Ovary (tissue), 3 donors: ENCODE measurements around the gene SLC4A2.

ENCODE experiments used
- CTCF ChIP-seq, 3 donors: fragments of 450-650 bp in 2 of 3; fragments of 200-600 bp in 1 of 3; IDR thresholded peaks; one replicate each; pipeline versions ENCODE4 v1.5.1 to v1.8.0; 2016 to 2022; ENCODE audit warnings: antibody characterized with exemption in 3 of 3, mild to moderate bottlenecking in 1 of 3
- EP300 ChIP-seq: sonication (generic); formaldehyde crosslinking; IDR thresholded peaks from one replicate; pipeline ENCODE4 v1.6.1; 2017; ENCODE audit warnings: antibody characterized with exemption
- donor health status: DM: no; HTN: no; CAD: no.

DNA sequence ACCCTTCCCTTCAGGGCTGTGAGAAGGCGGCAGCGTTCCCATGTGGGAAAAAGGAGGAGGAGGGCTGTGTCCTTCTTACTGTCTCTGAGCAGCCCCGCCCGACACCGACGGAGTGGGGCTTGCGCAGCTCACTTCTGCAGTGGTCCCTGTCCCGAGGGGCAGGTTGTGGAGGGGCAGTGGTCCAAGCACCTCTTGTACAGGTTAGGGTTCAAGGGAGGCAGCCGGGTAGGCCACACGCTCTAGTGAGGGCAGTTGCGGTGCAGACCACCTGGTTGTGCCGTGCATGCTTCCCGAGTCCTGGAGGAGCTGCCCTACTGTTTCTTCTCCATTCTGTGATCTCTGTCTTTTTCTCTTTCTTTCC lies 59.6 kb downstream of the SLC4A2 start:
- no peak for TF ChIP-seq CTCF (IDR thresholded peaks at IDR 0.05)
- no peak for TF ChIP-seq EP300
